ENCODE measurements around the gene CEP112. TPM values are rescaled to one million over a fixed set of nuclear protein-coding genes. Genes with fewer than 3 reads are reported as not detected.

CEP112 gene
- total and polyA plus RNA-seq, 2 of the 8 experiments (the other 6 are each of a cell fraction or from before 2014, with no cell fraction given), result 0.62 to 3.1 TPM

GRCh38 chr17:65959630-65960029, 232.3 kb downstream of the CEP112 start (continued):
- TF ChIP-seq HDAC6 (IDR thresholded peaks at IDR 0.05; ENCODE audit: low read depth, low read length) (no peak), TBP (IDR thresholded peaks at IDR 0.05; ENCODE audit: low read depth, low read length) (no peak)

Data from H1 (cell line).